Lower lobe of right lung (tissue), 2 donors: ENCODE results near the gene ZNF804A. TPM values are rescaled to one million over a fixed set of nuclear protein-coding genes. Genes with fewer than 3 reads are reported as not detected.
A peak's percentile ranks its signal among the peaks of the same experiment; 100 is the strongest.

Source experiments
- ATAC-seq, 2 donors: fragments of 200-7000 bp; cut with Tn5 transposase; one replicate each; pipeline ENCODE4 v1.9.1; 2020 to 2022; ENCODE audit warnings: mild to moderate bottlenecking in 2 of 2, moderate library complexity in 2 of 2
- DNase-seq: peaks from one replicate; pipeline ENCODE4 v3.0.0-alpha.2; 2020
- H3K27ac ChIP-seq: fragments of 200-600 bp; one replicate; pipeline ENCODE4 v1.8.0; 2022
- H3K27me3 ChIP-seq: fragments of 200-600 bp; one replicate; pipeline ENCODE4 v1.8.0; 2022; ENCODE audit warnings: low read depth
- H3K36me3 ChIP-seq: fragments of 200-600 bp; one replicate; pipeline ENCODE4 v1.8.0; 2022; ENCODE audit warnings: mild to moderate bottlenecking
- H3K4me1 ChIP-seq: fragments of 200-600 bp; one replicate; pipeline ENCODE4 v1.8.0; 2022
- H3K4me3 ChIP-seq: fragments of 200-600 bp; one replicate; pipeline ENCODE4 v1.8.0; 2022; ENCODE audit warnings: mild to moderate bottlenecking
- H3K9me3 ChIP-seq: fragments of 200-600 bp; one replicate; pipeline ENCODE4 v1.8.0; 2022
- intact Hi-C: fragments of 100-400 bp; cut with DNase I; formaldehyde crosslinking; loops from one replicate; pipeline ENCODE4 v1.11.0; 2022
- total RNA-seq: library from RNA; stranded (reverse); fragmentation: NEBNext Ultra II Directional; extraction: Animal tissue kit (Norgen Biotek cat#: 25700); gene quantifications from one replicate; pipeline ENCODE4 v1.2.1, GENCODE V29; 2021
- TF ChIP-seq, protein P1 (sequence below): fragments of 200-600 bp; IDR thresholded peaks from one replicate; pipeline ENCODE4 v1.8.0; 2022; ENCODE audit warnings: antibody characterized with exemption, mild to moderate bottlenecking
- donor health status: DM: no; HTN: yes; CAD: no; lungs with severe emphysema.

The ZNF804A gene
- total RNA-seq, 1 donor from 2014 or later, result 1.3 TPM

DNA sequence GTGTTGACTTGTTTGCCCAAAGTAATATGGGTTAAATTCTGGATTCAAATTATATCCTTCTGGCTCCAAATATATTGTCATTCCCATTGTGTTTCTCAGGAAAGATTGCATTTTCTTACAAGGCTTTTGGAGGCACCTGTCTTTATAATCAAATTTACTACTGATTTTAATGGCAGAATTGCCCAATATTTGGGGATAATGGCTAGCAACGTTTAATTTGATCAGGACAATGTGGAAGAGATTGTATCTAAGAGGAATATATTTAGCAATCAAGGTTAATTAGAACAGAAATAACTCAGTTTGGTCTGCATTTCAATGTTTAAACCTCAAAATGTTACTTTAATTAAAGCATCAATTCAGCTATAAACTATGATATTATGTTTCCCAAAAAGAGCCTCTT is 41.7 kb upstream of the ZNF804A start:
- no peaks in the 10 kb centered on the region for H3K9me3 ChIP-seq
- H3K4me1 ChIP-seq, result no peaks in the 10 kb centered on the region
- no peak for DNase-seq
- TF ChIP-seq, protein P1, sequence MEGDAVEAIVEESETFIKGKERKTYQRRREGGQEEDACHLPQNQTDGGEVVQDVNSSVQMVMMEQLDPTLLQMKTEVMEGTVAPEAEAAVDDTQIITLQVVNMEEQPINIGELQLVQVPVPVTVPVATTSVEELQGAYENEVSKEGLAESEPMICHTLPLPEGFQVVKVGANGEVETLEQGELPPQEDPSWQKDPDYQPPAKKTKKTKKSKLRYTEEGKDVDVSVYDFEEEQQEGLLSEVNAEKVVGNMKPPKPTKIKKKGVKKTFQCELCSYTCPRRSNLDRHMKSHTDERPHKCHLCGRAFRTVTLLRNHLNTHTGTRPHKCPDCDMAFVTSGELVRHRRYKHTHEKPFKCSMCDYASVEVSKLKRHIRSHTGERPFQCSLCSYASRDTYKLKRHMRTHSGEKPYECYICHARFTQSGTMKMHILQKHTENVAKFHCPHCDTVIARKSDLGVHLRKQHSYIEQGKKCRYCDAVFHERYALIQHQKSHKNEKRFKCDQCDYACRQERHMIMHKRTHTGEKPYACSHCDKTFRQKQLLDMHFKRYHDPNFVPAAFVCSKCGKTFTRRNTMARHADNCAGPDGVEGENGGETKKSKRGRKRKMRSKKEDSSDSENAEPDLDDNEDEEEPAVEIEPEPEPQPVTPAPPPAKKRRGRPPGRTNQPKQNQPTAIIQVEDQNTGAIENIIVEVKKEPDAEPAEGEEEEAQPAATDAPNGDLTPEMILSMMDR, result no peak
- no peaks in the 10 kb centered on the region for H3K27me3 ChIP-seq
- no peak overlapping the region for H3K4me3 ChIP-seq
- H3K36me3 ChIP-seq, result no peaks in the 10 kb centered on the region
- H3K27ac ChIP-seq, result no peak overlapping the region
- ATAC-seq, result no peak
- intact Hi-C loops, result no loop called here

DNA sequence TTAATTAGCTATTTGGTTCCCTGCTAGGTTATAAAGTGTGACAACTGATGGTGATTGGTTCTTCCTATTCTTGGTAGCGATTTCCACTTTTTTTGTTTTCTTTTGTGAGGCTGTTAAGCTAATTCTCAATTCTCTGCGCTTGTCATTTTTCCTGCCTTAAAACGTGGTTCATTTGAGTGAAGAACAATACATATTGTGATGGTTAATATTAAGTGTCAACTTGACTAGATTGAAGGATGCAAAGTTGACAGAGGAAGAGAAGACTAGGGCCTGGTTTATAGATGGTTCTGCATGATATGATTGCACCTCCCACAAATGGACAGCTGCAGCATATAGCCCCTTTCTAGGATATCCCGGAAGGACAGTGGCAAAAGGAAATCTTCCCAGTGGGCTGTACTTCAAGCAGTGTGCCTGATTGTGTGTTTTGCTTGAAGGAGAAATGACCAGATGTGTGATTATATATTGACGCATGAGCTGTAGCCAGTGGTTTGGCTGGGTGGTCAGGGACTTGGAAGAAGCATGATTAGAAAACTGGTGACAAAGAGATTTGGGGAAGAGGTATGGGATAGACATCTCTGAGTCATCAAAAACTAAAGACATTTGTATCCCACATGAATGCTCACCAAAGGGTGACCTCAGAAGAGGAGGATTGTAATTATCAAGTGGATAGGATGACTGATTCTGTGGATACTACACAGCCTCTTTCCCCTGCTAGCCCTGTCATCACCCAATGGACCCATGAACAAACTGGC is 39.4 kb upstream of the ZNF804A start:
- no peak overlapping the region for H3K4me3 ChIP-seq
- TF ChIP-seq, protein P1, result no peak
- DNase-seq (no peak), ATAC-seq (no peak)
- no peaks in the 10 kb centered on the region for H3K36me3 ChIP-seq
- H3K27ac ChIP-seq, result no peak overlapping the region
- no peaks in the 10 kb centered on the region for H3K9me3 ChIP-seq
- no peaks in the 10 kb centered on the region for H3K27me3 ChIP-seq
- H3K4me1 ChIP-seq, result no peaks in the 10 kb centered on the region
- intact Hi-C loops, result no loop called here

DNA sequence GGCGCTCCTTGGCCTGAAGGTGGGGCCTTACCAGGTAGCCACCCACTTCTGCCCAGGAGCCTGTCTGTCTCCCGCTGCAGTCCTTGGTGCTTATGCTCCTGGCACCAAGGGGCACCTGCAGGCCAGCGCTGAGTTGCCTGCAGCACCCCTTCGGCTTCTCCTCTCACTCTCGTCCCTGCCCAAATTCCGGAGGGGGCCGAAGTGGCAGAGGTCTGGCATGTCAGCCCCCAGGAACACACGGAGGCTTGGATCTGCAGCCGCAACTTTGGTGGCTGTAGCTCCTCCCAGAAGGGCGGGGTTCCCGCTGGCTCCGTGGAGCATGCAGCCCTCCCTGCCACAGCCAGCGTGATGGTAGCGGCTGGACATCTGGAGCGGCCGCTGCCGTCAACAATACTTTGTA is 37.7 kb upstream of the ZNF804A start:
- H3K4me3 ChIP-seq, result no peak overlapping the region
- no peaks in the 10 kb centered on the region for H3K27me3 ChIP-seq
- H3K4me1 ChIP-seq, result no peaks in the 10 kb centered on the region
- DNase-seq, result no peak
- TF ChIP-seq, protein P1, result no peak
- no peaks in the 10 kb centered on the region for H3K36me3 ChIP-seq
- no peaks in the 10 kb centered on the region for H3K9me3 ChIP-seq
- H3K27ac ChIP-seq, result no peak overlapping the region
- ATAC-seq, result peak in 1 of 2 donors; percentile 17
- intact Hi-C loops, result no loop called here

DNA sequence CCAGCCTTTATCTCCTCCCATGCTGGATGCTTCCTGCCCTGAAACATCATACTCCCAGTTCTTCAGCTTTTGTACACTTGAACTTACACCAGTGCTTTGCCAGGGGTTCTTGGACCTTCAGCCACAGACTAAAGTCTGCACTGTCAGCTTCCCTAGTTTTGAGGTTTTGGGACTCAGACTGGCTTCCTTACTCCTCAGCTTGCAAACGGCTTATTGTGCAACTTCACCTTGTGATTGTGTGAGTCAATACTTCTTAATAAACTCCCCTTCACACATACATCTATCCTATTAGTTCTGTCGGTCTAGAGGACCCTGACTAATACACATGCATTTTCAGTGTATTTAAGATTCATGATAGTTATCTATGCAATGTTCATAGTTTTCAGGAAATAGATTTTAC is 35.8 kb upstream of the ZNF804A start:
- Histone ChIP-seq H3K4me3 (no peak overlapping the region), H3K9me3 (no peaks in the 10 kb centered on the region), H3K36me3 (no peaks in the 10 kb centered on the region), H3K27me3 (no peaks in the 10 kb centered on the region), H3K4me1 (no peaks in the 10 kb centered on the region), H3K27ac (no peak overlapping the region)
- intact Hi-C loops, result no loop called here
- TF ChIP-seq, protein P1, result no peak
- ATAC-seq (peak in 1 of 2 donors; percentile 13), DNase-seq (no peak)

DNA sequence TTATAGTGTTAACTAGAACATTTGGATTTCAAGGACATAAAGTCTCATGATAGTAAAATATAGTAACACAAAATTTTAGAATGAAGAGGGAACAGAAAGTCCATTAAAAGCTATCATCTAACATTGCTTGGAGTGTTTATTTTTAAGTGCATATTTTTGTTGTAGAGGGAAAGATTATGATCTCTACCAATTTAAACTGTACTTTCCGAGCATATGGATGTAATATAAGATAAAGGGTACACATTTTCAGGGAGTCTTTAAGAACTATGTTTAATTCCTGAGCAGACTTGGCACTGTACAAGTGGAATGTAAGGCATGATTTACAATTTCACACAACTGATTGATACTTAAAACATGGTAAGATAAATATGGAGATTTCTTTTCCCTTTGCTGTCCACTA is 34.2 kb upstream of the ZNF804A start:
- Histone ChIP-seq H3K36me3 (no peaks in the 10 kb centered on the region), H3K4me1 (no peaks in the 10 kb centered on the region), H3K27me3 (no peaks in the 10 kb centered on the region), H3K9me3 (no peaks in the 10 kb centered on the region), H3K27ac (no peak overlapping the region), H3K4me3 (no peak overlapping the region)
- DNase-seq, result no peak
- ATAC-seq, result no peak
- intact Hi-C loops, result no loop called here
- TF ChIP-seq, protein P1, result no peak
